ENCODE data around the gene CPNE7. TPM values are rescaled to one million over a fixed set of nuclear protein-coding genes. Genes with fewer than 3 reads are reported as not detected.
"Not testable (repeated sequence)": the region's sequence is repeated elsewhere in the genome, so short reads cannot be mapped to it uniquely, and the experiment has no call there.

Gene CPNE7
- total RNA-seq, 1 experiment from 2014 or later = 0.84 TPM

GRCh38 chr16:89565506-89566372 is 9.8 kb upstream of the CPNE7 start:
- Histone ChIP-seq H3K27ac (no peak overlapping the region), H3K4me1 (replicated peaks) (peaks cover 31% of the 10 kb centered on the region), H3K4me3 (no peak overlapping the region), H3K36me3 (peaks cover 46% of the 10 kb centered on the region), H3K27me3 (replicated peaks) (0 out of 2 replicates have a peak, but pooled peaks cover 8% of the 10 kb centered on the region), H3K9me3 (replicated peaks) (no peaks in the 10 kb centered on the region)
- DNase-seq (ENCODE audit: low read depth in 1 of 2, low spot score in 2 of 2) = peak in 1 of 2 experiments; percentile 46

GRCh38 chr16:89567656-89568594 is 7.6 kb upstream of the CPNE7 start:
- no peak overlapping the region for H3K4me3 ChIP-seq
- H3K36me3 ChIP-seq = peaks cover 24% of the 10 kb centered on the region
- no peak for DNase-seq (ENCODE audit: low read depth in 1 of 2, low spot score in 2 of 2)
- peaks cover 17% of the 10 kb centered on the region for H3K4me1 ChIP-seq (replicated peaks)
- no peak overlapping the region for H3K27ac ChIP-seq
- H3K9me3 ChIP-seq (replicated peaks) = no peaks in the 10 kb centered on the region
- 0 out of 2 replicates have a peak, but pooled peaks cover 8% of the 10 kb centered on the region for H3K27me3 ChIP-seq (replicated peaks)

- H3K27ac ChIP-seq = no peak overlapping the region
- peaks cover 20% of the 10 kb centered on the region for H3K4me1 ChIP-seq (replicated peaks)
- H3K9me3 ChIP-seq (replicated peaks) = no peaks in the 10 kb centered on the region
Measured at GRCh38 chr16:89569506-89570341, 5.8 kb upstream of the CPNE7 start.

GRCh38 chr16:89570342-89570923 is 5.1 kb upstream of the CPNE7 start:
- Histone ChIP-seq H3K4me1 (replicated peaks) (peaks cover 20% of the 10 kb centered on the region), H3K9me3 (replicated peaks) (no peaks in the 10 kb centered on the region; the same call in 1 of the 2 replicates), H3K4me3 (no peak overlapping the region), H3K27ac (no peak overlapping the region), H3K27me3 (replicated peaks) (peaks cover 15% of the 10 kb centered on the region), H3K36me3 (no peaks in the 10 kb centered on the region)
- DNase-seq (ENCODE audit: low read depth in 1 of 2, low spot score in 2 of 2) = no peak

More at GRCh38 chr16:89569506-89570341, 5.8 kb upstream of the CPNE7 start:
- no peak for DNase-seq (ENCODE audit: low read depth in 1 of 2, low spot score in 2 of 2)
- H3K36me3 ChIP-seq = peaks cover 6% of the 10 kb centered on the region
- no peak overlapping the region for H3K4me3 ChIP-seq
- peaks cover 9% of the 10 kb centered on the region; the same call in 1 of the 2 replicates for H3K27me3 ChIP-seq (replicated peaks)

- not testable (repeated sequence) for DNase-seq (ENCODE audit: low read depth in 1 of 2, low spot score in 2 of 2); H3K27ac ChIP-seq; H3K36me3 ChIP-seq; H3K9me3 ChIP-seq (replicated peaks); H3K4me3 ChIP-seq
- peaks cover 13% of the 10 kb centered on the region for H3K4me1 ChIP-seq (replicated peaks)
- peaks cover 18% of the 10 kb centered on the region for H3K27me3 ChIP-seq (replicated peaks)
Measured at GRCh38 chr16:89570983-89571598, 4.5 kb upstream of the CPNE7 start.

GRCh38 chr16:89571636-89572035 is 3.9 kb upstream of the CPNE7 start:
- DNase-seq (ENCODE audit: low read depth in 1 of 2, low spot score in 2 of 2) = no peak
- H3K27me3 ChIP-seq (replicated peaks) = peaks cover 18% of the 10 kb centered on the region
- H3K4me3 ChIP-seq = no peak overlapping the region
- no peak overlapping the region for H3K27ac ChIP-seq
- H3K9me3 ChIP-seq (replicated peaks) = peaks cover 5% of the 10 kb centered on the region
- peaks cover 13% of the 10 kb centered on the region for H3K4me1 ChIP-seq (replicated peaks)
- no peaks in the 10 kb centered on the region for H3K36me3 ChIP-seq

- DNase-seq (ENCODE audit: low read depth in 1 of 2, low spot score in 2 of 2) = no peak
- H3K36me3 ChIP-seq = no peaks in the 10 kb centered on the region
- H3K4me3 ChIP-seq = no peak overlapping the region
- peaks cover 13% of the 10 kb centered on the region for H3K4me1 ChIP-seq (replicated peaks)
- no peak overlapping the region for H3K27ac ChIP-seq
- peaks cover 18% of the 10 kb centered on the region for H3K27me3 ChIP-seq (replicated peaks)
- peaks cover 7% of the 10 kb centered on the region for H3K9me3 ChIP-seq (replicated peaks)
Measured at GRCh38 chr16:89572073-89572484, 3.5 kb upstream of the CPNE7 start.

GRCh38 chr16:89572485-89573205 is 2.9 kb upstream of the CPNE7 start:
- peaks cover 8% of the 10 kb centered on the region for H3K9me3 ChIP-seq (replicated peaks)
- peaks cover 18% of the 10 kb centered on the region for H3K27me3 ChIP-seq (replicated peaks)
- peaks cover 13% of the 10 kb centered on the region for H3K4me1 ChIP-seq (replicated peaks)
- no peak overlapping the region for H3K27ac ChIP-seq
- no peaks in the 10 kb centered on the region for H3K36me3 ChIP-seq
- no peak overlapping the region for H3K4me3 ChIP-seq
- DNase-seq (ENCODE audit: low read depth in 1 of 2, low spot score in 2 of 2) = no peak

- Histone ChIP-seq H3K4me1 (replicated peaks) (peaks cover 13% of the 10 kb centered on the region), H3K36me3 (no peaks in the 10 kb centered on the region), H3K9me3 (replicated peaks) (peaks cover 8% of the 10 kb centered on the region), H3K27ac (no peak overlapping the region), H3K4me3 (peak overlapping the region; percentile 26; the same call in 1 of the 2 replicates), H3K27me3 (replicated peaks) (peaks cover 18% of the 10 kb centered on the region)
- DNase-seq (ENCODE audit: low read depth in 1 of 2, low spot score in 2 of 2) = no peak
Measured at GRCh38 chr16:89573826-89574680, 1.5 kb upstream of the CPNE7 start.

GRCh38 chr16:89574681-89575246 is 794 bp upstream of the CPNE7 start:
- peak overlapping the region; percentile 26 for H3K4me3 ChIP-seq

More at GRCh38 chr16:89574681-89575246, 794 bp upstream of the CPNE7 start:
- no peaks in the 10 kb centered on the region for H3K36me3 ChIP-seq
- H3K27me3 ChIP-seq (replicated peaks) = peaks cover 15% of the 10 kb centered on the region
- H3K4me1 ChIP-seq (replicated peaks) = peaks cover 13% of the 10 kb centered on the region
- DNase-seq (ENCODE audit: low read depth in 1 of 2, low spot score in 2 of 2) = peak; percentile 78 to 80
- peaks cover 8% of the 10 kb centered on the region for H3K9me3 ChIP-seq (replicated peaks)
- H3K27ac ChIP-seq = no peak overlapping the region

Measured in SJSA1 (cell line).